HepG2 (cell line): ENCODE results near the gene ZNF831. TPM values are rescaled to one million over a fixed set of nuclear protein-coding genes. Genes with fewer than 3 reads are reported as not detected.

Experiments
- ATAC-seq: fragments of 200-7000 bp; cut with Tn5 transposase; 3 replicates; pipeline ENCODE4 v1.9.1; 2020; ENCODE audit warnings: mild to moderate bottlenecking, moderate library complexity
- BruUV-seq: library from RNA; stranded (reverse); fragments of 400-500 nt; replicated peaks from 2 replicates; lab custom pipeline; 2021; lab: Mats Ljungman, UMichigan
- CTCF ChIA-PET: fragments of 300-600 bp; formaldehyde crosslinking; extraction: SDS; loops from one replicate; lab custom pipeline; 2021; ENCODE audit warnings: low total read pairs, inconsistent platforms, low intra/inter-chr PET ratio; lab: Yijun Ruan, JAX
- POLR2A ChIA-PET: fragments of 350-600 bp; sonication (Branson Sonifier 250); formaldehyde crosslinking; loops from one replicate; lab custom pipeline; 2020; ENCODE audit warnings: antibody characterized with exemption, inconsistent platforms; lab: Yijun Ruan, JAX
- DNase-seq: peaks from one replicate; pipeline ENCODE4 v3.0.0-alpha.2; 2015; ENCODE audit warnings: low spot score
- FAIRE-seq: peaks from 3 replicates; lab custom pipeline; 2011; peaks lifted over from hg19 to GRCh38; lab: Jason Lieb, UNC
- H2AFZ ChIP-seq: one replicate; pipeline ENCODE4 v1.6.1; 2011; ENCODE audit warnings: low read length, inconsistent platforms
- H3K27ac ChIP-seq: fragments of 300-600 bp; 3 replicates; pipeline ENCODE4 v1.8.0; 2011; ENCODE audit warnings: mixed run types, mild to moderate bottlenecking, mixed read lengths, low read length, inconsistent platforms; ENCODE audit not compliant: insufficient read depth; ENCODE audit errors: extremely low read length
- H3K27me3 ChIP-seq, 2 experiments: fragments of 200-600 bp in 1 of 2; 2 replicates in 1 of 2; 3 replicates in 1 of 2; pipeline versions ENCODE4 v1.6.0 to v1.8.0; 2011; ENCODE audit warnings: low read length in 2 of 2, mild to moderate bottlenecking in 2 of 2, moderate library complexity in 2 of 2, inconsistent platforms in 1 of 2; ENCODE audit not compliant: insufficient read depth in 2 of 2, control insufficient read depth in 1 of 2
- H3K36me3 ChIP-seq, 2 experiments: fragments of 200-600 bp in 1 of 2; replicated peaks in 1 of 2; 2 replicates in 1 of 2; 3 replicates in 1 of 2; pipeline versions ENCODE4 v1.5.1 to v1.8.0; 2011; ENCODE audit warnings: low read length in 2 of 2, inconsistent platforms in 1 of 2; ENCODE audit not compliant: insufficient read depth in 2 of 2, control insufficient read depth in 1 of 2
- H3K4me1 ChIP-seq: 2 replicates; pipeline ENCODE4 v1.5.1; 2012; ENCODE audit warnings: low read length, inconsistent platforms; ENCODE audit not compliant: insufficient read depth
- H3K4me2 ChIP-seq: 2 replicates; pipeline ENCODE4 v1.6.0; 2011; ENCODE audit warnings: low read depth, low read length, inconsistent platforms
- H3K4me3 ChIP-seq, 3 experiments: fragments of 200-600 bp in 1 of 3; sonication (generic), shearing (Covaris generic) in 1 of 3; replicated peaks in 1 of 3; 2 replicates each; pipeline ENCODE4 v1.5.1; 2011 to 2016; ENCODE audit warnings: low read length in 3 of 3, inconsistent platforms in 2 of 3, low read depth in 2 of 3, mild to moderate bottlenecking in 2 of 3, control low read depth in 1 of 3, mixed read lengths in 1 of 3; ENCODE audit not compliant: insufficient read depth in 1 of 3
- H3K79me2 ChIP-seq: one replicate; pipeline ENCODE4 v1.6.1; 2011; ENCODE audit warnings: low read length, inconsistent platforms; ENCODE audit not compliant: insufficient read depth
- H3K9ac ChIP-seq: 2 replicates; pipeline ENCODE4 v1.6.0; 2011; ENCODE audit warnings: mild to moderate bottlenecking, low read depth, low read length, inconsistent platforms; ENCODE audit not compliant: insufficient read depth
- H3K9me3 ChIP-seq: 2 replicates; pipeline ENCODE4 v1.5.1; 2012; ENCODE audit warnings: mild to moderate bottlenecking, low read length
- H4K20me1 ChIP-seq: 2 replicates; pipeline ENCODE4 v1.6.0; 2011; ENCODE audit warnings: inconsistent platforms, mild to moderate bottlenecking, low read length, moderate library complexity; ENCODE audit not compliant: insufficient read depth
- FOXK2 ChIP-seq: fragments of 450-650 bp; IDR thresholded peaks from 2 replicates; pipeline ENCODE4 v1.6.1; 2016
- FOXM1 ChIP-seq: sonication (generic); formaldehyde crosslinking; IDR thresholded peaks from 2 replicates; pipeline ENCODE4 v1.5.0; 2020; ENCODE audit warnings: missing genetic modification reagents
- MYNN ChIP-seq: sonication (generic); formaldehyde crosslinking; IDR thresholded peaks from 2 replicates; pipeline ENCODE4 v1.4.0; 2020; ENCODE audit warnings: mild to moderate bottlenecking, low read depth, missing genetic modification reagents
- SIX1 ChIP-seq: sonication (generic); formaldehyde crosslinking; IDR thresholded peaks from 2 replicates; pipeline ENCODE4 v1.4.0; 2020; ENCODE audit warnings: missing genetic modification reagents, borderline replicate concordance
- ZNF136 ChIP-seq: sonication (generic); formaldehyde crosslinking; IDR thresholded peaks from 2 replicates; pipeline ENCODE4 v1.8.1; 2022; ENCODE audit warnings: low read depth, mild to moderate bottlenecking, moderate library complexity, missing genetic modification reagents
- ZNF362 ChIP-seq: sonication (generic); formaldehyde crosslinking; IDR thresholded peaks from 2 replicates; pipeline ENCODE4 v1.4.0; 2020; ENCODE audit warnings: missing genetic modification reagents, mild to moderate bottlenecking, borderline replicate concordance
- ZNF512B ChIP-seq: sonication (generic); formaldehyde crosslinking; IDR thresholded peaks from 2 replicates; pipeline ENCODE4 v1.5.1; 2020; ENCODE audit warnings: missing genetic modification reagents, mild to moderate bottlenecking, borderline replicate concordance
- ZNF792 ChIP-seq: IDR thresholded peaks from 2 replicates; pipeline ENCODE4 v1.6.1; 2016
- WGBS: methylation state at CpG from one replicate; pipeline ENCODE4 v1.1.6; 2017; ENCODE audit warnings: low lambda C conversion rate; 5-methylcytosine and 5-hydroxymethylcytosine counted together
- in situ Hi-C: cut with HindIII; loops from 2 replicates; pipeline ENCODE4 v1.10.0; 2017; ENCODE audit warnings: low pct_unique_long_range_greater_than_20kb; ENCODE audit not compliant: extremely low pct_ligation_motif_present
- intact Hi-C: fragments of 100-400 bp; cut with micrococcal nuclease; formaldehyde crosslinking; loops from one replicate; pipeline ENCODE4 v1.10.0; 2022; ENCODE audit not compliant: unreplicated experiment
- polyA plus RNA-seq, 8 experiments: library from polyadenylated mRNA; depleted of rRNA in 3 of 8; stranded (reverse) in 7 of 8; unstranded in 1 of 8; fragments of >200 nt; fragmentation: Illumina TruSeq in 4 of 8; extraction: Trizol in 4 of 8; gene quantifications; 2 replicates each; pipeline versions ENCODE4 v1.2.1 to v1.2.3, GENCODE V29; 2011 to 2016; ENCODE audit warnings: low read depth in 4 of 8, missing spikeins in 1 of 8, mixed read lengths in 1 of 8; ENCODE audit not compliant: insufficient read depth in 1 of 8
- total RNA-seq, 5 experiments: library from RNA; depleted of rRNA; stranded (reverse); fragments of >200 nt; fragmentation: Illumina TruSeq; extraction: Trizol; gene quantifications; 2 replicates each; pipeline ENCODE4 v1.2.3, GENCODE V29; 2016; ENCODE audit warnings: low read depth in 1 of 5
- TF ChIP-seq, protein P1 (sequence below): sonication (generic); formaldehyde crosslinking; IDR thresholded peaks from 2 replicates; pipeline ENCODE4 v1.8.0; 2022; ENCODE audit warnings: missing genetic modification reagents, mild to moderate bottlenecking, inconsistent platforms, borderline replicate concordance

The ZNF831 gene
- total and polyA plus RNA-seq, 2 of the 13 experiments (the other 11 are each of a cell fraction or from before 2014, with no cell fraction given) = not detected

DNA sequence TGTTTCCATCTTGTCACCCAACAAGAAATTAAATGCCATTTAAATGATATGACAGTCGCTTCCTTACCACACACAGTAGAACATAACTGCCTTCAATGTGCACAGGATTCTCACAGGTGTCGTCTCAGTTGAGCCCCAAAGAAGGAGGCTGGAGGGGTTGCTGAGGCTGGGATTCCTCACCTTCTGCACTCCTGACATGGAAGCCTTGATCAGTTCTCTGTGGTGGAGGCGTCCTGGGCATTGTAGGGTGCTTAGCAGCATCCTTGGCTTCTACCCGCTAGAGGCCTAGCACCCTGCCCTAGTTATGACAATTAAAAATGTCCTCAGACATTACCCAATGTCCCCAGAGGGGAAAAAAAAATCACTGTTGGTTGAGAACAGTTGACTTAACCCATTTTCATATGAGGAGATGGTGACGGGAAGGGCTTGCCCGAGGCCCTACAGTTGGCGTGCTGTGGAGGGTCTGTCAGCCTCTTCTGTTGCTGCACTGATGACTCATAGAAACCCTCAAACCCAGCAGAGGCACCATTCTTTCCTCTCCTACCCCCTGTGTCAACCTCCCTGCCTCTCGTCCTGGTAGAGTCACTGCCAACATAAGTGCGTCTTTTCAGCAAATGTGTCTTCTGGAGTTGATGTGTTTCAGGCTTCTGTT lies 19.3 kb upstream of the ZNF831 start:
- ATAC-seq (no peak), DNase-seq (no peak), FAIRE-seq (no peak)
- Histone ChIP-seq H3K36me3 (no peaks in the 10 kb centered on the region), H3K4me2 (no peak overlapping the region), H3K9ac (no peak overlapping the region), H3K27me3 (peaks cover 2 to 27% of the 10 kb centered on the region in 2 experiments; a peak in 3 of 5 replicates), H3K79me2 (no peaks in the 10 kb centered on the region), H3K27ac (no peak overlapping the region), H4K20me1 (no peaks in the 10 kb centered on the region), H3K4me3 (no peak overlapping the region), H2AFZ (no peak overlapping the region), H3K4me1 (no peaks in the 10 kb centered on the region), H3K9me3 (no peaks in the 10 kb centered on the region)
- BruUV-seq = no TSS peak
- in situ Hi-C loops = no loop called here
- WGBS = 17% methylated on average over 9 of the region's 9 CpGs
- CTCF ChIA-PET = no interaction called here
- TF ChIP-seq, protein P1, sequence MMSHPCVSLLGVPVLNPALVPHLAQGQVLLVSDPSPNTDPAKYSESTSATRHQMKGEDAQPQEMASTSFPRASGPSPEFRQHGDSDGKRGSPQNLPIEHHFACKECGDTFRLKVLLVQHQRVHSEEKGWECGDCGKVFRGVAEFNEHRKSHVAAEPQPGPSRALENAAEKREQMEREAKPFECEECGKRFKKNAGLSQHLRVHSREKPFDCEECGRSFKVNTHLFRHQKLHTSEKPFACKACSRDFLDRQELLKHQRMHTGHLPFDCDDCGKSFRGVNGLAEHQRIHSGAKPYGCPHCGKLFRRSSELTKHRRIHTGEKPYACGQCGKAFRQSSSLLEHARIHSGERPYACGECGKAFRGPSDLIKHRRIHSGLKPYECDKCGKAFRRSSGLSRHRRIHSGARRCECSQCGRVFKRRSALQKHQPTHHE (CRISPR knock-in tag) = no peak
- TF ChIP-seq FOXM1 (no peak), ZNF136 (CRISPR knock-in tag) (no peak), ZNF512B (CRISPR knock-in tag) (no peak), SIX1 (CRISPR knock-in tag) (no peak), ZNF362 (CRISPR knock-in tag) (no peak), FOXK2 (no peak), ZNF792 (CRISPR knock-in tag) (no peak), MYNN (CRISPR knock-in tag) (no peak)
- POLR2A ChIA-PET = no interaction called here
- intact Hi-C loops = no loop called here
